ENCODE measurements around the gene CST5.

The CST5 gene

GRCh38 chr20:23880417-23880816 lies 869 bp upstream of the CST5 start:
- TF ChIP-seq CTCF (IDR thresholded peaks at IDR 0.05), result no peak

- TF ChIP-seq CTCF (IDR thresholded peaks at IDR 0.05), result no peak
Measured at GRCh38 chr20:23879811-23880374, 345 bp upstream of the CST5 start.

- TF ChIP-seq CTCF (IDR thresholded peaks at IDR 0.05), result no peak
Measured at GRCh38 chr20:23878787-23879186, 761 bp downstream of the CST5 start.

GRCh38 chr20:23877524-23877923 lies 2.0 kb downstream of the CST5 start:
- TF ChIP-seq CTCF (IDR thresholded peaks at IDR 0.05), result no peak

- TF ChIP-seq CTCF (IDR thresholded peaks at IDR 0.05), result no peak
Measured at GRCh38 chr20:23875606-23876237, 3.8 kb downstream of the CST5 start.

GRCh38 chr20:23874747-23875146 lies 4.8 kb downstream of the CST5 start:
- no peak for TF ChIP-seq CTCF (IDR thresholded peaks at IDR 0.05)

- no peak for TF ChIP-seq CTCF (IDR thresholded peaks at IDR 0.05)
Measured at GRCh38 chr20:23873370-23874015, 6.1 kb downstream of the CST5 start.
